GM19328 (cell line): ENCODE results near the gene PLAAT3.
"Not testable (repeated sequence)": the region's sequence is repeated elsewhere in the genome, so short reads cannot be mapped to it uniquely, and the experiment has no call there.

ENCODE experiments used
- ATAC-seq: cut with Tn5 transposase; IDR thresholded peaks from one replicate; pipeline ENCODE4 v1.9.1; 2021; ENCODE audit warnings: mild to moderate bottlenecking, moderate library complexity; ENCODE audit not compliant: unreplicated experiment

PLAAT3 gene

DNA sequence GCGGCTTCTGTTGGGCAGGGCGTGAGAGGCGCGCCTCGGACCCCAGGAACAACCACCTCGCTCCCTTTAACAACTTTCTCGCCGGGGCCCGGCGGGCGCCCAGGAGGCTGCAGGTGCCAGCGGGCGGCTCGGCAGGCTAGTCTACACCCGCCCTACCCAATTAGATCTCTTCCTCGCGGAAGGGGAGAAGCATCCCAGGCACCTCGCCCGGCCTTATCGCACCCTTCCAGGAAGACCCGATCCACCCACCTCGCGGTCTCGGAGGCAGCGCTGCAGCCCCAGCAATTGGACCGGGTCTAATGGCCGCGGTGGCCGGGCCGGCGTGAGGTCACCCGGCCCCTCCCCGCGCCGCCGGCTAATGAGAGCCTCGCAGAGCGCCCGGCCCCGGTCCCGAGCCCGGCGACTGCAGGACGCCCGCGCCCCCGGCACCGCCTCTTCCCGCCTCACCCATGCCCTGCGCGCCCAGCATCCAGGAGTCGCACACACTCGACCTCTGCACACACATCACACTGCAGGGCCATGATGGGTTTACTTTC, at the start of gene PLAAT3:
TSS of gene PLAAT3 (minus strand) at position 298 of the 536 bp plus-strand sequence. CDS start 419 bp downstream, outside the sequence.
- ATAC-seq, result no peak

DNA sequence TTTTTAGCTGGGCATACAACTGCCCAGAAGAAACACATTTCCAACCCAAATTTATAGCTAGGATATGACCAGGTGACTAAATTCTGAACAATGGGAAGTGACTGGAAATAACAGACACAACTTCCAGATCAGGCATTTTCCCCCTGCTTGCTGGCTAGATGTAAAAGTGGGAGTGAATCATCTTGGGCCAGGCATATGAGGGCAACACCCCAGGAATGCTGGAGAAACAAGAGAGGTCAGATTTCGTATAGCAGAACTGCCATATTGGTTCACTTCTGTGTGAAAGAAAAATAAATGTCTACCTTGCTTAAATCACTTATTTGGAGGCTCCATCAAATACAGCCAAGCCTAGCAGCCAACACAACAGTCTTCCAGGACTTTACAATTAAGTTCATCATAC, 49.6 kb upstream of the PLAAT3 start:
- no peak for ATAC-seq

DNA sequence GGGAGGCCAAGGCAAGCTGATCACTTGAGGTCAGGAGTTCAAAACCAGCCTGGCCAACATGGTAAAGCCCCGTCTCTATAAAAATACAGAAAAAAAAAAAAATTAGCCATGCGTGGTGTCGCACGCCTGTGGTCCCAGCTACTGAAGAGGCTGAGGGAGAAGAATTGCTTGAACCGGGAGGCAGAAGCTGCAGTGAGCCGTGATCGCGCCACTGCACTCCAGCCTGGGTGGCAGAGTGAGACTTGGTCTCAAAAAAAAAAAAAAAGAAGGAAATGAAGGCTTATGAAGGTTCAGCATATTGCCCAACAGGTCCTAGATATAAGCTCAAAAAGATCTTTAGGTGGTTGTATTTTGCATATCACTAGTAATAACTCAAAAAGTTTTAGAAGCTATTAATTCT, 46.7 kb upstream of the PLAAT3 start:
- ATAC-seq, result no peak

DNA sequence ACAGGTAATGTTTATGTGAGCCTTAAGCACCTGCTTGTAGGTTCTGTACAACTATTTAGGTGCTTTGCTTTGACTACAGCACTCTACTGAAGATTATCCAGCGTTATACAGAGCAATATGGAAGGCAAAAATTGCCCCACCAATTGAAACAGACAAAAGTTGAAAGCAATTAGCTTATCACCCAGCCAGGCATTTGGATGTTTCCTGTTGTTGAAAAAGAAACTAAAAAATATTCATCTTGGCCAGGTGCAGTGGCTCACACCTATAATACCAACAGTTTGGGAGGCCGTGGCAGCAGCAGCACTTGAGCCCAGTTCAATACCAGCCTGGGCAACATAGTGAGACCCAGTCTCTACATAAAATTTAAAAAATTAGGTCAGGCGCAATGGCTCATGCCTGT, 38.4 kb upstream of the PLAAT3 start:
- no peak for ATAC-seq

DNA sequence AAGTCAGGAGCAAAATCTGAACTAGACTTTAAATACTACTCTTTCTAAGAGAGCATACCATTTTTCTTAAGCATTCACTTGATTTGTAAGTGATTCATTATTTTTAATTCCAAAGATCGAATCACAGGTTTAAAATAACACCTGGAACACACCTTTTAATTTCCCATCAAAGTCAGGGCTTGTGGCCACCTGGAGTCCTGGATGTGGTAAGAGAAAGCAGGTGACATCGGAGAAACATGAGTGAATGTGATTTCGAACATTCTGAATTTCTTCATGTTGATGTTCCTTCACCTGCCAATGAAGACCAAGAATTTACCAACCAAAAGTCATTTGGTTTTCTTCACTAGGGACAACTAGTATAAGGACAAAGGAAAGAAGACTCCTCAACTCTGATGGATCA, 29.0 kb upstream of the PLAAT3 start:
- no peak for ATAC-seq

DNA sequence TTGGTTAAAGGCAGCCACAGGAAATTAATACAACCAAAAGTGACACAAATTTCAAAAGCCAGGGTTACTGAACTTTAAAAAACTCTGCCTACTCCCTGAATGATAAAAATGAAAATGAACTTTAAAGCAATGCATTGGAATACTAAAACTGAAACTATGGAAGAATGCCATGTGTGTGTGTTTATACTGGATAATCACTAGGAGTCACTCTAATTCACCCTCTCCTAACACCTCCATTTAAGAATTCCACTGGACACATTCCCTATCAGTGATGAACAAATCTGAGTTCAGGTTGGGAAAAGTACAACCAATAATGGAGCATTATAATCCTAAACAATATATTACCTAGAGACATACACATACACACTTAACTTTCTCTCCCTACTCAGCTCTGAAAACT, 27.5 kb upstream of the PLAAT3 start:
- ATAC-seq, result no peak

DNA sequence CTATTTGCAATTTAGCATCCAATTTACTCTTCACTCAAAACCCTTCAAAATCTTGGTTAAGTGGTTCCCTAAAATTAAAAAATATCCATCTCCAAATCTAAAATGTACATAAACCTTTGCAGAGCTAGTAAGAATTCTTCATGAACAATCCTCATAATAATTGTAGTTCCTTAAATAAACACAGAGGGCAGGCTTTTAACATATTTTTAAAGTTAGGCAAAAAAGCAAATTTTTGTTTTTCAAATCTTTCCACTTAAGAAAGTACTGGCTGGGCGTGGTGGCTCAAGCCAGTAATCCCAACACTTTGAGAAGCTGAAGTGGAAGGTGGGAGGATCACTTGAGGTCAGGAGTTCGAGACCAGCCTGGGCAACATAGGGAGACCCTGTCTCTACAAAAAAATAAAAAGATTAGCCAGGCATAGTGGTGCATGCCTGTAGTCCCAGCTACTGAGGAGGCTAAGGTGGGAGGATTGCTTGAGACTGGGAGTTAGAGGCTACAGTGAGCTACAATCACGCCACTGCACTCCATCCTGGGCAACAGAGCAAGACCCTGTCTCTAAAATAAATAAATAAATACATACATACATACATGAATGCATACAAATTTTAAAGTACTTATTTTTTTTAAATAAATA, 25.1 kb upstream of the PLAAT3 start:
- no peak for ATAC-seq

DNA sequence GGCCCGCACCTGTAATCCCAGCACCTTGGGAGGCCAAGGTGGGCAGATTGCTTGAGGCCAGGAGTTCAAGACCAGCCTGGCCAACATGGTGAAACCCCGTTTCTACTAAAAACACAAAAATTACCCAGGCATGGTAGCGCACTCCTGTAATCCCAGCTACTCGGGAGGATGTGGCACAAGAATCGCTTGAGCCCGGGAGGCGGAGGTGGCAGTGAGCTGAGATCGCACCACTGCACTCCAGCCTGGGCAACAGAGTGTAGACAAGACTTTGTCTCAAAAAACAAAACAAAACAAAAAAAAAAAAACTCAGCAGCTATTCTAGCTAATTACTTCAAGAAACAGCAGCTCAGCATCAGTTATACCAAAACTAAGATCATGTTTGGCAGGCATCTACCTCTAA, 24.2 kb upstream of the PLAAT3 start:
- not testable (repeated sequence) for ATAC-seq

DNA sequence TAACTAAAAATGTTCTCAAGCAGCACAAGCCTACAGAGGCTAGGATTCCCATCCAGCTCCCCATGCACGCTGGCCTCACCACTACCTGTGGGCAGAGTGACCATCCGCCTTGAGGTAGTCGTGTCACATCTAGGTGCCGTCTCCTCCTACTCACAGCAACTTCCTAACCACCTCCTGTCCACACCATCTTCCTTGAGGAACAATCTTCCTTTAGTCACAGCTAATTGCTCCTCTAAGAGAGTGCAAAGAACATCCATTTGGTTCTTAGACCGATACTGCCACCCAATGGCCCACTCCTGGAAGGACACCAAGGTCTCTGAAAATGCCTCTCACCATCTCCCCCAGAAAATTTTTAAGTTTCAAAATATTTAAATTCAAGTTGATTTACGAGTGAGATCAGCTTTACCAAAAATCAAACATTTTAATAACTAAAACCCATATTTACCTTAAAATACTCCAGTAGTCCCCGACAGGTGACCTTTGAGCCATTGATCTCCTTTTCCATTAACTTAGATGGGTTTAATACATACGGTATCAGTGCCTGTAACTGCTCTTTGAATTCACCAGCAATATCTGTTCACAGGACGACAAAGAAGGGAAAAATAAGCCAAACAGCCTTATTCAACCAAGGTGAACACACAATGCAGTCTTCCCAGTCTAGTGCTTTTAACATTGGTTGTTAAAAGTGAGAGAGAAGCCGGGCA, 21.7 kb upstream of the PLAAT3 start:
- ATAC-seq, result no peak

DNA sequence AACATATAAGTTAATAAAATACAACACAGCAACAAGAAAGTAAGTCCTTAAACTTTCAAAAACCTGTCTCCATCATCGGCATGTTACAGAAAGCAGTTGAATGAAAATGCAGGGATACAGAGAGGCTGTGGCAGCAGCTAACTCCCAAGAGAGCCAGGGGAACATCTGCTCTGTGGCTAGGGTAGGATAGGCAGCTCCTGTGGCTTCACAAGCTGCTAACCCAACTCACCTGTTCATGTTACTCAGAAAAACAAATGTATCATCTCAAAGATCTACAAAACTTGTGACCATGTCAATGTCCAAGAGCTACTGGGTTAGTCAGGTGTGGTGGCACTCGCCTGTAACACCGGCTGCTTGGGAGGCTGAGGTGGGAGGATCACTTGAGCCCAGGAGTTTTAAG, 15.2 kb upstream of the PLAAT3 start:
- no peak for ATAC-seq

DNA sequence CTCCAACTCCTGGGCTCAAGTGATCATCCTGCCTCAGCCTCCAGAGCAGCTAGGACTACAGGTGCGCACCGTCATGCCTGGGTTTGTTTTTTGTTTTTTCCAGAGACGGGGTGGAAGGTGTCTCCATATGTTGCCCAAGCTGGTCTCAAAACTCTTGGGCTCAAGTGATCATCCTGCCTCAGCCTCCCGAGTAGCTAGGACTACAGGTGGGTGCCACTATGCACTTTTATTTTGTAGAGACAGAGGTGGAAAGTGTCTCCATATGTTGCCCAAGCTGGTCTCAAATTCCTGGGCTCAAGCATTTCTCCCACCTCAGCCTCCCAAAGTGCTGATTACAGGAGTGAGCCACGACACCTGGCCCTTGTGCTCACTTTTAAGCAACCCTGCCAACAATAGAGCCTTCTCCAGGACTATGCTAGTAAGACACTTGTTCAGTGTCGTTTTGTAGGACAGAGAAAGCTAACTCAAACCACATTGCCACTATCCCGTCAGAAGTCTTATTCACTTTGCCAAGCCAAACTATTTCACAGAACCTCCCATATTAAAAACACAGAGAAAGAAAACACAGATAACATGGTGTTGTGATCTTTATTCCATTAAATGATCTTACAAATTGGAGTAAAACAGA, 9.4 kb upstream of the PLAAT3 start:
- ATAC-seq, result no peak

DNA sequence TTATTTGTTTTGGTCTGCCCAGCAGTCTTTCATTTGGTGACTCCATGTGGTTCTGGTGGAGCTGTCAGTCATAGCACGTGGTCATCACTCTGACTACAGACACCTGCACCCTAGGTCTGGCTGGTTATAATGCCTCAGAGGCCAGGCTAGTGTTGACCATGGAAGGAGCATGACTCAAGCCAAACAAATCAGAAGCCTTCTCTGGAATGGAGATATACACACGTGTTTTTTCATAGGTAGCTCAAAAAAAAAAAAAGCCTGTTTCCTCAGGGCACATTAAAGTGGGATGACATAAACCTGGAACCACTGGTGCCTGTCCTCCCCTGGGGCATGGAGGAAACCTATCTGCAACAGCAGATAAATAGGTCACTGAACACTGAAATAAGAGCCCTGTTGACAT, 8.1 kb upstream of the PLAAT3 start:
- ATAC-seq, result no peak

DNA sequence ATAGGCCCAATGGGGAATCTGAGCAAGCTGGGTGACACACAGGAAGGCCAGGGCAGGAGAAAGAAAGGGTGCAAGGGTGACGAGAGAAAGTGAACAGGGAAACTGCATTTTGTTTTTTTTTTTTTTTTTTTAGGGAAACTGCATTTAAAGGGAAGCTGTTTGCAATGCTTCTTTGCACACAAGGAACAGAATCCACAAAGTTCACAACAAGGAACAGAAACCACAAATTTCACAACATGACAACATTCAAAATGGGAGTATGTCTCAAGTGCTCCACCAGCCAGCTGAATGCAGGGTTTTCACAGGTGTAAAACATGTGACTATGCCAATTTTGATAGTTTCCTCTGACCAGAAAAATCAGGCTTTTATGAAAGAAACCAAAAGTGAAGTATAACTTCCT, 6.8 kb upstream of the PLAAT3 start:
- ATAC-seq, result no peak

DNA sequence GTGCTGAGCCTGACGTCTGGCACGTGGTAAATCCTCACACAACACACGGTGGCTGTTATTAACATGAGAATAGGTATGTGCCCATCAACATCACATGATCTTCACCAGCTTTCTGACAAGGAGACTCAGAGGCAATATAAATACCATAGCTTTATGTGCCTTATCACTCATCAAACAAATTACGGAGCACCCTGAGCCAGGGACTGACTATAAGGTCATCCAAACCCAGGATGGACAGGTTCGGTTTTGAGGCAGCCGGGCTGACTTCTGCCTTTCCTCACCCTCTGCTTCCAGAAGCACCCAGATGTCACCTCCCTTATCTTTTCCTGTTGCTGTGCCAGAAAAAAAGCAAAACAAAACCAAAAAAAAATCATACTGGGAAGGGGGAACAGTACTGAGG, 5.7 kb upstream of the PLAAT3 start:
- ATAC-seq, result no peak

DNA sequence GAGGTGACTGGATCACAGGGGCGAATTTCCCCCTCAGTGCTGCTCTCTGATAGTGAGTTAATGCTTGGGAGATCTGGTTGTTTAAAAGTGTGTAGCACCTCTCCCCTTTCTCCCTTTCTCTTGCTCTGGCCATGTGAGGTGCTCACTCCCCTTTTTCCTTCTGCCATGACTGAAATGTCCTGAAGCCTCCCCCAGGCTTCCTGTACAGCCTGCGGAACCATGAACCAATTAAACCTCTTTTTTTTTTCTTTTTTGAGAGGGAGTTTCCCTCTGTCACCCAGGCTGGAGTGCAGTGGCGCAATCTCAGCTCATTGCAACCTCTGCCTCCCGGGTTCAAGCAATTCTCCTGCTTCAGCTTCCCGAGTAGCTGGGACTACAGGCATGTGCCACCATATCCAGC, 3.5 kb upstream of the PLAAT3 start:
- ATAC-seq, result not testable (repeated sequence)

DNA sequence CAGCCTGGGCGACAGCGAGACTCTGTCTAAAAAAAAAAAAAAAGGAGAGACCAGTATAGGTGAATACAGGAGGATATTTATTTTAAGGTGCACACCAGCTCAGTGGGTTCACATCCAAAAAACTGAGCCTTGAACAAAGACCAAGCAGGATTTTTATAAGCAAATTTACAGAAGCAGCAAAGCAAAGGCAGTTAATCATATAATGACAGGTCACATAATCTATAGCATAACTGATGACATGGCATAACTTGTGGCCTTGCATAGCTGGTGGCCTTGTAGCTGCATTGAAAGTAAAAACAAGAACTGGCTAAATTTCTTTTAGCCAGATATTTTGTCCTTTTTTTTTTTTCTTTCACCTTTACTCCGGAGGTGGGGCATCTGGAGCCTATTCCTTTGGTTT, 2.7 kb upstream of the PLAAT3 start:
- ATAC-seq, result no peak

DNA sequence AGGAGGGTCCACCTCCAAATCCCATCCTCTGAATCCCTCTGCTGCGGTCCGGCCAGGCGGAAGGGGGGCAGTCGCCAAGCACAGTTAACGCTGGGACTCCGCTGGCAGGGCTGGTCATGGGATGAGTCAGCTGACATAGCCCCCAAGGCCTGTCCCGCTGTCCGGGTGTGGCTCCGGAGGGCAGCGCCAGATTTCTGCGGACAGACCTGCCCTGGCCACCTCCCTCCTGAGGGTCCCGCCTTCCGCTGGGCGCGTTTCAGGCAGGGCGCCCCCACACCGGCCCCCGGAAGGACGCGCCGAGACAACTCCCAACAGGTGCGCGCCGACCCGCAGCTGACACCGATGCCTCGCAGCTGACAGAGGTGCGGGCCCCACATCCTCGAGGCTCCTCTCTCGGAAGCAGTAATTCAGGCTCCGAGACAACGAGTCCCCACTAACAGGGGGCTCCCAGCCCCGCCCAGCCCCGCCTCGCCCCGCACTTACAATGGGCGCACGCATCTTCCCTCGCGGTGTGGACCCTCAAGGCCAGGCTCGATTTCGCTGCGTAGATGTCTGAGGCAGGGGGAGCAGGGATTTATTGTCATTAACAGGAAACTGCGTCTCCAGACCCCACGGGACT, 607 bp downstream of the PLAAT3 start:
- ATAC-seq, result no peak

DNA sequence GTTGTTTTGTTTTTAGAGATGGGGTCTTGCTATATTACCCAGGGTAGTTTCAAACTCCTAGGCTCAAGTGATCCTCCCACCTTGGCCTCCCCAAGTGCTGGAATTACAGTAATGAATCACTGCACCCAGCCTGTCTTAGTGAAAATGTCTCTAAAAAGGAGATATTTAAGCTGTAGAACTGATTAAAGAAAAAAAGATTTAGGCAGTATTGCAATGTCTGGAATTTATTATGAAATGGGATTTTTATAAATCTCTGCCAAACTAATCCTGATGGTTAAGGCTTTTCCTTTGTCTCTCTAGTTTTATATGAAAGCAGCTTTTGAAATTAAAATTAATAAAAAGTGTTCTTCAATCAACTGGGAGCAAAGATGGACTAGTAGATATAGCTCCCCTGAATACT, 2.1 kb downstream of the PLAAT3 start:
- no peak for ATAC-seq

DNA sequence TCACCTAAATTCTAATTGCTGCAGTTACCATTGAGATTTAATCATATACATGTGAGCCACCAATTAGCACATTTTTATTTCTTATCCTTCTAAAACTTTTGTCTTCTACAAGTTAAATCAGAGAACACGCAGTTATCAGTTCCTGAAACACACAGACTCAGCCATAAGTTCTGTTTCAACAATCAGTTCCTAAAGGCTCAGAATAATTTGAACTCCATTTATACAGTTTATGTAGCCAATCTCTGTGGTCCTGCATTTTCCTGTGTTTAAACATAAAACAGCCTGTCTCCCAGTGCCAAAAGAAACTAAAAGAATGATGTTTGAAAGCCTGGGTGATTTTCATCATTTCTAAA, 2.9 kb downstream of the PLAAT3 start:
- no peak for ATAC-seq

DNA sequence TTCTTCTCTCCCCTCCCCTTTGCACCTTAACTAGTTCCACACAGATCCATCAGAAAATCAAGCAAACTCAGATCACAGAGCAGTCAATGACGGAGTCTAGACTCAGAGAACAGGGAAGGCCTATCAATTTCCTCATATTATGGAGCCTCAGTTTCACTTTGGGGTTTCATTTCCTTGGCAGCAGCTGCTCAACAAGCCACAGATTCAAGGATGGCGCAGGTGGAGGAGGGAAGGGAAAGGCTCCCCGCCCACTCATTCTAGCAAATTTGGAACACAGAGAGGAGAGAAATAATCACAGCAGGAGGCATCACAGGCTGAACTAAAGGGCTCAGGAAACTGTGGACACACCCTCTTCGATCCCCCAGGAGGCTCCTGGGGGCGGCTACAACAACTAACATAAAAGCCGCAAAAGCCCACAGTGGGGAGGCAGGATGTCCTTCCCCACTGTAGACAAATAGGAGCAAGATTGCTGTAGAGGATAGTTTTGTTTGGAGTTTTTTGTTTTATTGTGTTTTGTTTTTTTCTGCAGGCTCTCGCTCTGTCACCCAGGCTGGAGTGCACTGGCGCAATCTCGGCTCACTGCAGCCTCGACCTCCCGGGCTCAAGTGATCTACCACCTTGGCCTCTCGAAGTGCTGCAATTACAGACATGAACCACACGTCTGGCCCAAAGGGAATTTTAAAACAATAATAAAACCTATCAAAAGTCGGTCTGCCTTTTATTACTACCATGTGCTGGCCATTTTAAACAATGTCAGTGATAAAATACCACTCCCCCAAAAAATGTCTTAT, 3.4 kb downstream of the PLAAT3 start:
- ATAC-seq, result no peak

DNA sequence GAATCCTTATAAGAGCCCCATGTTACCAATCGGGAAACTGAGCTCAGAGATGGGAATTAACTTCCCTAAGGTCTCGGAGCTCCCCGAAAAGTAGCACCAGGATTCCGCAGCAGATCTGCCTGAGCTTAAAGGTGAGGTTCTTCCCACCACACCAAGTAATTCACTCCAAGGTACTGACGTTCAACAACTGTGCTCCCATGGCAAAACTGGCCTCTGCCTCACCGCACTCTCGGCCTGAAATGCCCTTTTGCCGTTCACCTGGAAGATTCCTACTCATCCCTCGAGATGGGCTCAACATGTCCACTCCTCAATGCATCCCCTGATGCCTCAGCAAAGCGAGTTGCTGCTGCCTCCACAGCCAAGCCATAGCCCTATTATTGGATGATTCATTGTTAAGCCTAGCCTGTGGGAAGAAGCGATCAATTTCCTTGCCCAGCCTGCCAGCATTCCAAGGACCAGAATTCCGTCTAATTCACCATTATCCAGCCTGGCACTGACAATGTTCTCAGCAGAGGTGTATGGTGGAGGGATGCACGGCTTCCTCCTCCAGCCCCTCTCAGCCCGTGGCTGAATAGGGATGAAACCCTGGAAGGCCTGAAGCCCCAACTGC, 4.2 kb downstream of the PLAAT3 start:
- ATAC-seq, result no peak
